C4-2B (cell line): Measurements from ENCODE around the gene DTNA.
"Not testable (repeated sequence)": the region's sequence is repeated elsewhere in the genome, so short reads cannot be mapped to it uniquely, and the experiment has no call there.

Experiments
- H3K27ac ChIP-seq: fragments of 450-650 bp; 2 replicates; pipeline ENCODE4 v1.5.1; 2017
- ZFX ChIP-seq: fragments of 450-650 bp; IDR thresholded peaks from 2 replicates; pipeline ENCODE4 v1.6.1; 2017
- TF ChIP-seq, protein P1 (sequence below): fragments of 450-650 bp; conservative IDR thresholded peaks from 2 replicates; pipeline ENCODE4 v1.5.1; 2017; ENCODE audit warnings: mild to moderate bottlenecking

Gene DTNA

GRCh38 chr18:34915046-34915445, 204.9 kb downstream of the DTNA start:
- TF ChIP-seq, protein P1, sequence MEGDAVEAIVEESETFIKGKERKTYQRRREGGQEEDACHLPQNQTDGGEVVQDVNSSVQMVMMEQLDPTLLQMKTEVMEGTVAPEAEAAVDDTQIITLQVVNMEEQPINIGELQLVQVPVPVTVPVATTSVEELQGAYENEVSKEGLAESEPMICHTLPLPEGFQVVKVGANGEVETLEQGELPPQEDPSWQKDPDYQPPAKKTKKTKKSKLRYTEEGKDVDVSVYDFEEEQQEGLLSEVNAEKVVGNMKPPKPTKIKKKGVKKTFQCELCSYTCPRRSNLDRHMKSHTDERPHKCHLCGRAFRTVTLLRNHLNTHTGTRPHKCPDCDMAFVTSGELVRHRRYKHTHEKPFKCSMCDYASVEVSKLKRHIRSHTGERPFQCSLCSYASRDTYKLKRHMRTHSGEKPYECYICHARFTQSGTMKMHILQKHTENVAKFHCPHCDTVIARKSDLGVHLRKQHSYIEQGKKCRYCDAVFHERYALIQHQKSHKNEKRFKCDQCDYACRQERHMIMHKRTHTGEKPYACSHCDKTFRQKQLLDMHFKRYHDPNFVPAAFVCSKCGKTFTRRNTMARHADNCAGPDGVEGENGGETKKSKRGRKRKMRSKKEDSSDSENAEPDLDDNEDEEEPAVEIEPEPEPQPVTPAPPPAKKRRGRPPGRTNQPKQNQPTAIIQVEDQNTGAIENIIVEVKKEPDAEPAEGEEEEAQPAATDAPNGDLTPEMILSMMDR: no peak
- TF ChIP-seq ZFX: no peak
- no peak overlapping the region for H3K27ac ChIP-seq

DNA sequence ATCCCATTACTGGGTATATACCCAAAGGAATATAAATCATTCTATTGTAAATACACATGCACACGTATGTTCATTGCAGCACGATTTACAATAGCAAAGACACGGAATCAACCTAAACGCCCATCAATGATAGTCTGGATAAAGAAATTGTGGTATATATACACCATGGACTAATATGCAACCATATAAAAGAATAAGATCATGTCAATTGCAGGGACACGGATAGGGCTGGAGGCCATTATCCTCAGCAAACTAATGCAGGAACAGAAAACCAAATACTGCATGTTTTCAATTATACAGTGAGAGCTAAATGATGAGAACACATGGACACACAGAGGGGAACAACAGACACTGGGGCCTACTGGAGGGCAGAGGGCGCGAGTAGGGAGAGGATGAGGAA, 206.4 kb downstream of the DTNA start:
- H3K27ac ChIP-seq: not testable (repeated sequence)

- H3K27ac ChIP-seq: no peak overlapping the region
- TF ChIP-seq, protein P1: no peak
- TF ChIP-seq ZFX: no peak
Measured at GRCh38 chr18:34918856-34919255, 208.8 kb downstream of the DTNA start.

DNA sequence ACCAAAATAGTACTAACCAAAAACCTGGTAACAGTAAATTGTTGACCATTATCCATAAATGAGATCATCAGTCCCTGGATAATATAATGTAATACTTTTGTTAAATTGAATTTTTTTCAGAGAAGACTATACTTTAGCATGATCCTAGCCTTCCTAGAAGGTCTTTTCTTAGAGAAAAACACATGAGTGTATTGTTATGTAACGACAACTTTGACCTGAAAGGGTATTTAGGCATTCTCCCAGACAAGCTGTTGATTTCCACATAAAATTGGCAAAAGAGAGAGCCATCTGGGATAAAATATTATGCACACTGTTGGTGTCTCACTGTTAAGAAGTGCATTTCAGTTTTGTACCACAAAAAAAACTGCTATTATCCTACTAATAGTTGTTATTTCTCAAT, 211.1 kb downstream of the DTNA start:
- H3K27ac ChIP-seq: no peak overlapping the region
- TF ChIP-seq ZFX: no peak
- TF ChIP-seq, protein P1: no peak

DNA sequence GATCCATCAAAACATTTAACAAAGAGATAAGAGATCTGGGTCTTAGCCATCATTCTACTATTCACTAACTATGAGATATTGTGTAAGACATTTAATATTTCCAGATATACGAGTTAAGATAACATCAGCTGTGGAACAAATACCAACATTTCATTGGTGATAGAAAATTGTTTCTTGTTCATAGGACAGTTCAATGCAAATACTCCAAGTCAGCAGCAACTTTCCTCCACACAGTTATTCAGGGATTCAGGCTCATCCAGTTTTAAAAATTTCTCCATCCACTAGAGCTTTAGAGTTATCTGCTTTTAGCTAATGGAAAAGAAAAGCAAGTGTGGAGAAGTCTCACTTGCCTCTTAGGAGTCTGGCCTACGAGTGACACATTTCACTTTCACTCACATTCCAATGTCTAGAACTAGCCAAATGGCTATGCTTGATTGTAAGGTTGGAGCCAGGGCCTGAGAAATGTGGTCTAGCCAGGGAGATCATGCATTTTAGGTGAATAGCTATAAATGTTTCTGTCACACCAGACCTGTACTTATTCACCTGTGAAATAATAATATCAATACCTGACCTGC, 211.8 kb downstream of the DTNA start:
- TF ChIP-seq ZFX: no peak
- TF ChIP-seq, protein P1: no peak
- no peak overlapping the region for H3K27ac ChIP-seq

DNA sequence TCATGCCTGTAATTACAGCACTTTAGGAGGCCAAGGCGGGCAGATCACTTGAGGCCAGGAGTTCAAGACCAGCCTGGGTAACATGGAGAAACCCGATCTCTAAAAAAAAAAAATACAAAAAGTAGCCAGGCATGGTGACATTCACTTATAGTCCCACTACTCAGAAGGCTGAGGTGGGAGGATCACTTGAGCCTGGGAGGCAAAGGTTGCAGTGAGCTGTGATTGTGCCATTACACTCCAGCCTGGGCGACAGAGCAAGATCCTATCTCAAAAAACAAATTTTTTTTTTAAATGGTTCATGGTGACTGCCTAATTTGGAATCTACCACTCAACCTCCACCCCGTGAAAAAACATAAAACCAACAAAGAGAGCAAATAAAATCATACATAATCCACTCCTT, 212.5 kb downstream of the DTNA start:
- not testable (repeated sequence) for H3K27ac ChIP-seq

GRCh38 chr18:34923911-34924310, 213.8 kb downstream of the DTNA start:
- no peak overlapping the region for H3K27ac ChIP-seq
- no peak for TF ChIP-seq ZFX
- TF ChIP-seq, protein P1: no peak

GRCh38 chr18:34926683-34927082, 216.6 kb downstream of the DTNA start:
- no peak for TF ChIP-seq ZFX
- TF ChIP-seq, protein P1: no peak
- no peak overlapping the region for H3K27ac ChIP-seq
